GM18873 (cell line): ENCODE measurements around the gene SPRTN.

ENCODE experiments used
- ATAC-seq: cut with Tn5 transposase; IDR thresholded peaks from one replicate; pipeline ENCODE4 v1.9.1; 2021; ENCODE audit warnings: mild to moderate bottlenecking, moderate library complexity, moderate number of reproducible peaks; ENCODE audit not compliant: unreplicated experiment, low FRiP score

SPRTN gene

DNA sequence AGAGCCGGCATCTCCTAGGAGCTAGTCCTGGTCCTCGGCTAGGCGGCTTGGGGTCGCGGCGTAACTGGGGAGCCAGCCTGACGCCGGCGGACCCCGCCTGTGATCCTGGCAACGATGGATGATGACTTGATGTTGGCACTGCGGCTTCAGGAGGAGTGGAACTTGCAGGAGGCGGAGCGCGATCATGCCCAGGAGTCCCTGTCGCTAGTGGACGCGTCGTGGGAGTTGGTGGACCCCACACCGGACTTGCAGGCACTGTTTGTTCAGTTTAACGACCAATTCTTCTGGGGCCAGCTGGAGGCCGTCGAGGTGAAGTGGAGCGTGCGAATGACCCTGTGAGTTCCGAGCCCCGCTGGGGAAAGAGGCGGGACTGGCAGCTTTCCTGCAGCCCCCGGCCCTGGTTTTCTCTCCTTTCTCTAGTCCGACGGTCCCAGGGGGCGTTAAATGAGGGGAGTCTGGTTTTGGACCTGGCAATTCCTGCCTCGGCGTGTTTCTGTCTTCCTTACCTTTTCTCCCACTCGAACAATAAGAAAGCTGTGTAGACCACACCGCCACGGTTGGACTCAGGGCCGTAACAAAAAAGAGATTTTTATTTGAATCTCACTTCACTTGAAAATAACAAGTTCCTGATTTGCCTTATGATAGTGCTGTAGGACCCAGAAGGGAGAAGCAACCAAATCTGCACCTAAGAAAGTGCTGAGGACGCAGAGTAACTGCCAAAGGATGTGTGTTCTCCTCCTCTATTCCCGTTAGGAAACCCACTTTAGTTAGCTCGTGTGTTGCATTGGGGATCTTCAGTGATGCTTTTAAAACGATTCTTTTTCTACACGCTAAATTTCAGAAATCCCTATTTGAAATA, at the start of gene SPRTN:
Gene SPRTN (plus strand): TSS at position 24 of the 859 bp plus-strand sequence. CDS start 91 bp downstream, at position 115.
- peak; percentile 5 for ATAC-seq

DNA sequence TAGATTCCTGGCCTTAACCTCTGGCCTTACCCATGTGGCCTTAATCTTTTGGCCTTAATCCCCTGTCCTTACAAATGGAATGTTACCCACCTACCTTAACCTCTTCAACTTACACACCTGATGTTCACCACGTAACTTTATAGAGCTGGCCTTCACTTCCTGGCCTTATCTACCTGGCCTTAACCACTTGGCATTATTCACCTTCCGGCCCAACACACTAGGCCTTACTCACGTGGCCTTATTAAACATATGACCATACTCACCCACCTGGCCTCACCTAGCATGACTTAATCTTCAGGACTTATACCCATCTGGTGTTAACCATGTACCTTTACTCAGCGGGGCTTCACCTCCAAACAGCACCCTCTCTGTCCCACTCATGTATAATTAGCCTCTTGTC, 42.2 kb upstream of the SPRTN start:
- ATAC-seq = no peak

GRCh38 chr1:231301990-231302389, 36.1 kb upstream of the SPRTN start:
- no peak for ATAC-seq

- no peak for ATAC-seq
These were observed 27.6 kb upstream of the SPRTN start for GRCh38 chr1:231310391-231310934.

DNA sequence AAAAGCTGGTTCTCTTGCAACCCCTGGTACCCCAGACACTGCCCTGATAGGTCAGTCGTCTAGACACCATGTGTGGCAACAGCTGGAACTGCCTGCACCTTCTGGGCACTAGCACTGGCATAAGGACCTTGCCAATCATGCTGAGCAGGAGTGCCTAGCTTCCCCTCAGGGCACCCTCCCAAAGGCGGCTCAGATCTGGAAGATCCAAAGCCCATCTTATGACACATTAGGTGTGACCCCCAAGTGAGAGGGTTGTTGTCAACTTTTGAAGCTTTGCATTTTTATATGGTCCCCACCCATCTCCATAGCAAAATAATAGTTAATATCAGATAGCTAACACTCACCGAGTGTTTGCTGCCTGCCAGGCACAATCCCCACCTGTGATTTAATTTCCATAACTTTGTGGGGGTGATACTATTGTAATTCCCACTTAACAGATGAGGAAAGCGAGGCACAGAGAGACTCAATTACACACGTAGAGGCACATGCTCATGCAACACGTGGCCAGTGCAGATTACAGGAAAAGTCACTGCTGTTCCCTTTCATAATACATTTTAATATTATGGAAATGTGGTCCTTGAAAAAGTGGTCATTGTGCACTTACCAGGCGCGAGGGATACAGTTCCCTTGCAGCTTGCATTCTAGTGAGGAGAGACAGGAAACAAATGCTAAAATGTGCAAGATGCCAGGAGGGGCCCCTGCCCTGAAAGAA, 26.2 kb upstream of the SPRTN start:
- ATAC-seq = no peak

DNA sequence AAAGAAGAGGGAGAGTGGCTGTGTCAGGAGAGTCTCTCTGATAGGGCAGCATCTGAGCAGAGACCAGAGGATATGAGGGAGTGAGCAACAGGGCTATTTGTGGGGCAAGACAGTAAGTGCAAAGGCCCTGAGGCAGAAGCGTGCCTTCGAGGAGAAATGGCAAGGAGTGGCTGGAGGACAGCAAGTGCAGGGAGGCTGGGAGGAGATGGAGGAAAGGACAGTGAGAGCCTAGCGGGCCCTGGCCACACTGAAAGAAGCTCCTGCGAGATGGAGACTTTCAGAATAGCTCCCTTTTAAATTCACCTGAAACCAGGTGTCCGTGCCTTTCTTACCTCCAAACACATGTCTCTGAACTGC, 25.7 kb upstream of the SPRTN start:
- ATAC-seq = no peak

- no peak for ATAC-seq
These were observed 24.4 kb upstream of the SPRTN start for GRCh38 chr1:231313661-231314060.

DNA sequence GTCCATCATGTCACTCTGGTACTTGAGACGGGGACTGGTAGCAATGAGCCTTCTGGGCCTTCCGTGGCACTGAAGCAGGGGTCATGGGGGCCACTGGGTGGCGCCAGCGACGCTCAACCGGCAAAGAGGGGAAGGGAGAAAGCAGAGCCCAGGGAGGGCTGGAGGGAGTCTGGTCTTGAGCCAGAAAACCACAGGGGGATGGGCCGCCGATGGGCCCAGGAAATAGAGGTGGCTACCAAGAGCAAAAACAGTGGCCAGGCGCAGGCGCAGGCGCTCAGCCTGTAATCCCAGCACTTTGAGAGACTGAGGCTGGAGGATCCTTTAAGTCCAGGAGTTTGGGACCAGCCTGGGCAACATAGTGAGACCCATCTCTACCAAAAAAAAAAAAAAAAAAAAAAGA, 22.2 kb upstream of the SPRTN start:
- no peak for ATAC-seq

DNA sequence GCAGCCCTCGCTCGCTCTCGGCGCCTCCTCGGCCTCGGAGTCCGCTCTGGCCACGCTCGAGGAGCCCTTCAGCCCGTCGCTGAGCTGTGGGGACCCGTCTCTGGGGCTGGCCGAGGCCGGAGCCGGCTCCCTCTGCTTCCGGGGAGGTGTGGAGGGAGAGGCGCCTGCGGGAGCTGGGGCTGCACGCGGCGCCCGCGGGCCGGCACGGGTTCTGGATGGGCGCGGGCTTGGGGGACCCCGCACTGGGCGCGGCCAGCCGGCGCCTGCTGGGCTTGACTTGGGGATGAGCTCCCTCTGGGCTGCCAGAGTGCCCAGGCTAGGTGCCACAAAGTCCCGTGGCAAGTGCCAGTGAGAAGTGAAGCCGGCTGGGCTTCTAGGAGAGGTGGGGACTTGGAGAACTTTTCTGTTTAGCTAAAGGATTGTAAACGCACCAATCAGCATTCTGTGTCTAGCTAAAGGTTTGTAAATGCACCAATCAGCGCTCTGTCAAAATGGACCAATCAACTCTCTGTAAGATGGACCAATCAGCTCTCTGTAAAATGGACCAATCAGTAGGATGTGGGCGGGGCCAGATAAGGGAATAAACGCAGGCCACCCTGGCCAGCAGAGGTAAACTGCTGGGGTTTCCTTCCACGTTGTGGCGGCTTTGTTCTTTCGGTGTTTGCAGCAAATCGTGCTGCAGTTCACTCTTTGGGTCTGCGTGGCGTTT, 20.6 kb upstream of the SPRTN start:
- ATAC-seq = no peak

GRCh38 chr1:231318015-231318355, 20.1 kb upstream of the SPRTN start:
- ATAC-seq = no peak

- no peak for ATAC-seq
These were observed 19.5 kb upstream of the SPRTN start for GRCh38 chr1:231318568-231318967.

DNA sequence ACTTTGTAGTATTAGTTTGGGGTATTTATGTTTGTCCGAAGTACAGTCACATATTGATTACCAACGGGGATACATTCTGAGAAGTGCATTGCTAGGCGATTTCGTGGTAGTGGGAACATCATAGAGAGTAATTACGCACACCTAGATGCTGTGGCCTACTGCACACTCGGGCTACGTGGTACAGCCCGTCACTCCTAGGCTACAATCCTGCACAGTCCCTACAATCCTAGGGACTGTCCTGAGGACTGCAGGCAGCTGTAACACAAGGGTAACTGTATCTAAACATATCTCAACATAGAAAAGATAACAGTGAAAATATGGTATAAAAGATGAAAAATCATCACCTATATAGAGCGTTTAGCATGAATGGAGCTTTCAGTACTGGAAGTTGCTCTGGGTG, 19.0 kb upstream of the SPRTN start:
- ATAC-seq = no peak

DNA sequence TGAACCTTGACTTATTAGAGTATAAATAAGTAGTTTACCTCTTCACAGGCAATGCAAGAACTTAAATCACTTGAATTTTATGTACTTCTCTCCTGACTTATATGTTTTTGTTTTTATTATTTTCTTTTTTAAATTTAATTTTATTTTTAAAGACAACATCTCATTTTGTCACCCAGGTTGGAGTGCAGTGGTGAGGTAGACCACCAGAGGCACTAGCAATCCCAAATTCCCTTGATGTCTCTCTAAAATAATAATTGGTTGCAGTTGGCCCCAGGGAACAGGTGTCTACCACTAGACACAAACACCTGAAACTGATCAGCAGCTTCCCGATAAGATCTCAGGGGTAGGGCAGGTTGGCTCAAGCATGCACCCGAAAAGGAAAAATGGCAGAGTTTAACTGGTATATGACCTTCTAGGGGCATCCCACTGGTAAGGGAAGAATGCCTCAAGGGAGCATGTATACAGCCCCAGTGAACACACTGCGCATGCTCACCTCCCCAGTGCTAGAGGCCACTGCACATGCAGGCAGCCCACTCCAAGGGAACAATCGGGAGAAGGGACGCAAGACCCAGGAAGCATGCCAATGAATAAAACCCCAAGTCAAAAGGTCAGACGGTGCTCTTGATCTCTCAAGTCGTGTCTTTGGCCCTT, 15.1 kb upstream of the SPRTN start:
- no peak for ATAC-seq

DNA sequence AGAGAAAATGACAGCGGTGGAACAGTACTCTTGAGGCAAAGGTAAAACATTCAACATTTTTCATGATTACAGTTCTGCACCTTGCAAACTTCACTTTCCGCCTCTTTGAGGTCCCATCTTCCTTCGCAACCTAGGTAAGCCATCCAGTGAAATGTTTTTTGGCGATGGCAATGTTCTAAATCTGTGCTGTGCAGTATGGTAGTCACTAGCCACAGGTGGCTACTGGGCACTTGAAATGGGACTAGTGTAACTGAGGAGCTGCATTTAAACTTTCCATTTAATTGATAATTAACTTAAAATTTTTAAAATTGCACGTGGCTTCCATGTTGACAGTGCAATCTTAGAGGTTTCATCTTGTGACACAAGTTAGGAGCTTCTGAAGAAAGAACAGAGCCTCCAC, 13.4 kb upstream of the SPRTN start:
- no peak for ATAC-seq

GRCh38 chr1:231326248-231326647, 11.8 kb upstream of the SPRTN start:
- ATAC-seq = no peak

DNA sequence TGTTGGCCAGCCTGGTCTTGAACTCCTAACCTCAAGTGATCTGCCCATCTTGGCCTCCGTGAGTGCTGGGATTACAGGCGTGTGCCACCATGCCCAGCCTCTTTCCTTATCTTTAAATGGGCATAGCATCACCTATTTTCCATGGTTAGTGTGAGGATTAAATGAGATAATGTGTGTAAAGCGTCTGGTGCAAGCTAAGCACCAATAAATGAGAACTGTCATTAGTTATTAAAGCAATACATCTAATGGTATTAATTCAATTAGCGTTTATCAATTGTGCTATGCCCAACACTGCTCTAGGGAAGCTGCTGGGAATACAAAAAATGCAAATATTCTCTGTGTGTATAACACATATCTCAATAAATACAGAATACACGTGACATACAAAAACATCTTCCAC, 10.5 kb upstream of the SPRTN start:
- ATAC-seq = no peak

DNA sequence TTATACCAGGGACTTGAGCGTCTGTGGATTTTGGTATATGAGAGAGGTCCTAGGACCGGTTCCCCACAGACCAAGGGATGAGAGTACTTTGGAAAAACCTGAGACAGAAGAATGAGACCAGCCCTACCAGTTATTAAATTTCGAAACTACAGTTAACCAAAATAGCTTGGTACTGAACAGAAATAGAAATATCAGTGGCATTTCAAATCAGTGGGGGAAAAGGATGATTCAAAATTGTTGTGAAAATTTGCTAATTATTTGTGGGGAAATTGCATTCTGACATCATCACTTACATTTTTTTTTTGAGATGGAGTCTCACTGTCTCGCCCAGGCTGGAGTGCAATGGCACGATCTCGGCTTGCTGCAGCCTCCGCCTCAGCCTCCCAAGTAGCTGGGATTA, 8.6 kb upstream of the SPRTN start:
- no peak for ATAC-seq

DNA sequence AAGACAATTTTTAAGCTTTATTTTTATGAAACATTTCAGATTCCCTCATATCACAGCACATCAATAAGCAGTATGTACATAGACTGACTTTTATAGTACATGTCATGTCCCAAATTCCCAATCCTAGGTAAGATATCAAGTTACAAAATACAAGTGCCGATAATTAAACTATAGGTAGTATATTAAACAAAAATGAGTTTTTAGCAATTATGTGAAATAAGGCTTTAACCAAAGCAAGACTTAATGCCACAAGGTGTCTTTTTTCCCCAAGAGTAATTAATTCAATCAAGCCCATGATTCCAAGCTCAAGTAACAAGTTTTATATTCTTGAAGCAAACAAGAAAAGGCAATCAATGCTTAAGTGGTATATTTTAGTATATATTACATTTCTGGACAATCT, 5.3 kb upstream of the SPRTN start:
- no peak for ATAC-seq

DNA sequence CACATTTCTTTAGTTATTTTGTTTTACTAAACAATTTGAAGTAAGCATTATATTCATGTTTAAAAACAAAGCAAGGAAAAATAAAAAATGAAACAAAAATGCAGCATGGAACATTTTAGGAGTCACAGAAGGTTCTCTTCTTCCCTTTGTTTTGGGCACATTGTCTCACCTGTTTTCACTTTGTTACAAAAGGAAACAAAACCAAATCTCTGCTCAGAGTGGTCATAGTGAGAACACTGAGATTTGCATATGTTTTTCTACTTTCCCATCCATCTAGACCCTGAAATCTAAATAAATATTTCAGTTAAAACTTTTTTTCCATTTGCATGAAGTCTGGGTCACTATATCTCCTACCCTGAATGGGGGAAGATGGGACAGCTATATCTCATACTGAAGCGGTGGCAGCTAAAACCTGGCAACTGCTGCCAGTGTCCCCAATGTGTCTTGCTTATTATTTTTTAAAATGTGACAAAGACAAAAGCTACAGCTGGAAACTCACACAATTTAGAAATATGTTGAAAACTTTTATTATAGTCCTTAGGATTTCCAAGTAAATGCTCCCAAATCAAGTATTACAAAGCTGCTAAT, 3.9 kb upstream of the SPRTN start:
- ATAC-seq = no peak

DNA sequence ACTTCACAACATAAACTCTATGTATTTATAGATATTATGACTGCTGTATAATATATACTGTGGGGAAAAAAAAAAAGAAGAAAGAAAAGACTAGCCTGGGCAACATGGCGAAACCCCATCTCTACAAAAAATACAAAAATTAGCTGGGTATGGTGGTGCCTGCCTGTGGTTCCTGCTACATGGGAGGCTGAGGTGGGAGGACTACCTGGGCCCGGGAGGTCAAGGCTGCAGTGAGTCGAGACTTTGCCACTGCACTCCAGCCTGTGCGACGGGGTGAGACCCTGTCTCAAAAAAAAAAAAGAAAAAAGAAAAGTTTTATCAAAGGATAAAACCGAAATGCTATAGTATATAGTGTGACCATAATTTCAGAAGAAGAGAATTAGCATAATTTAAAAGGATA, 3.1 kb upstream of the SPRTN start:
- ATAC-seq = no peak
